ENCODE measurements around the gene PRTFDC1. TPM values are rescaled to one million over a fixed set of nuclear protein-coding genes. Genes with fewer than 3 reads are reported as not detected.

The PRTFDC1 gene
- total and polyA plus RNA-seq, 2 of the 13 experiments (the other 11 are each of a cell fraction or from before 2014, with no cell fraction given) = not detected

DNA sequence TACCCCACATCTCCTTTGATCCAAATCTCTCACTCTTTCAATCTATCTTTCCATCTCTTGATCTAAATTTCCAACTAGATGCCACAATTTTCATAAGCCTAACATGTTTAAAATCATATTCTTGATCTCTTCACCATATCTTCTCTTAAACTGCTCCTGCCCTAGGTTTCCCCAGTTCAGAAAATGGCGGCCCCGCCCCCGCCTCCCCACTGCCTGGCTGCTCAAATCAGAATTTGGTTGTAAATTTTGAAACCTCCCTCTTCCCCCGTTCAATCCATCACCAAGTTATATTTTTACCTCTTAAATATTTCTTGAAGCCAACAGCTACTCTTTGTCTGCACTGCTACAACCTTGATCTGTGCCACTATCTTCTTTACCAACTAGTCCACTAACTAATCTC lies 27.3 kb upstream of the PRTFDC1 start:
- Histone ChIP-seq H3K9me3 (ENCODE audit: low read length) (no peaks in the 10 kb centered on the region), H3K4me1 (ENCODE audit: insufficient read depth, low read length) (no peaks in the 10 kb centered on the region; the same call in 1 of the 2 replicates), H3K27ac (ENCODE audit: extremely low read length, insufficient read depth, low read length) (no peak overlapping the region), H3K36me3 (replicated peaks in 1 of 2; ENCODE audit: control insufficient read depth in 1 of 2, insufficient read depth in 2 of 2, low read length in 2 of 2) (no peaks in the 10 kb centered on the region), H4K20me1 (ENCODE audit: insufficient read depth, low read length) (no peaks in the 10 kb centered on the region), H3K79me2 (ENCODE audit: insufficient read depth, low read length) (no peaks in the 10 kb centered on the region), H3K9ac (ENCODE audit: insufficient read depth, low read depth, low read length) (no peak overlapping the region), H3K4me3 (replicated peaks in 1 of 3; ENCODE audit: insufficient read depth in 1 of 3, low read depth in 2 of 3, low read length in 3 of 3) (no peak overlapping the region), H3K4me2 (ENCODE audit: low read depth, low read length) (no peak overlapping the region), H2AFZ (ENCODE audit: low read length) (no peak overlapping the region), H3K27me3 (ENCODE audit: control insufficient read depth in 1 of 2, insufficient read depth in 2 of 2, low read length in 2 of 2) (no peaks in the 10 kb centered on the region)
- ATAC-seq (no peak), DNase-seq (ENCODE audit: low spot score) (no peak), FAIRE-seq (no peak)
- CTCF ChIA-PET (ENCODE audit: low intra/inter-chr PET ratio, low total read pairs) = no interaction called here
- POLR2A ChIA-PET = no interaction called here
- 45% methylated on average over 4 of the region's 4 CpGs for WGBS (ENCODE audit: low lambda C conversion rate)
- intact Hi-C loops (cut with micrococcal nuclease; ENCODE audit: unreplicated experiment) (no loop called here), in situ Hi-C loops (cut with HindIII; ENCODE audit: extremely low pct_ligation_motif_present, low pct_unique_long_range_greater_than_20kb) (loop anchor here (25.0 kb wide), 1 partner anchor 342 kb away; no protein-coding TSS in a partner anchor)
- TF ChIP-seq KDM3A (CRISPR knock-in tag; IDR thresholded peaks at IDR 0.05; ENCODE audit: low read depth) (no peak), MTA1 (CRISPR knock-in tag; IDR thresholded peaks at IDR 0.05; ENCODE audit: borderline replicate concordance) (no peak), FIP1L1 (IDR thresholded peaks at IDR 0.05; ENCODE audit: borderline replicate concordance, insufficient read depth, low read depth, low read length) (no peak), KAT8 (CRISPR knock-in tag; IDR thresholded peaks at IDR 0.05) (no peak), ZNF253 (CRISPR knock-in tag; IDR thresholded peaks at IDR 0.05; ENCODE audit: borderline replicate concordance) (no peak), KLF6 (CRISPR knock-in tag; IDR thresholded peaks at IDR 0.05) (no peak), ZNF468 (CRISPR knock-in tag; IDR thresholded peaks at IDR 0.05) (no peak), POLR2AphosphoS5 (IDR thresholded peaks at IDR 0.05; ENCODE audit: low read depth, low read length) (no peak)
- TF ChIP-seq, protein P1, sequence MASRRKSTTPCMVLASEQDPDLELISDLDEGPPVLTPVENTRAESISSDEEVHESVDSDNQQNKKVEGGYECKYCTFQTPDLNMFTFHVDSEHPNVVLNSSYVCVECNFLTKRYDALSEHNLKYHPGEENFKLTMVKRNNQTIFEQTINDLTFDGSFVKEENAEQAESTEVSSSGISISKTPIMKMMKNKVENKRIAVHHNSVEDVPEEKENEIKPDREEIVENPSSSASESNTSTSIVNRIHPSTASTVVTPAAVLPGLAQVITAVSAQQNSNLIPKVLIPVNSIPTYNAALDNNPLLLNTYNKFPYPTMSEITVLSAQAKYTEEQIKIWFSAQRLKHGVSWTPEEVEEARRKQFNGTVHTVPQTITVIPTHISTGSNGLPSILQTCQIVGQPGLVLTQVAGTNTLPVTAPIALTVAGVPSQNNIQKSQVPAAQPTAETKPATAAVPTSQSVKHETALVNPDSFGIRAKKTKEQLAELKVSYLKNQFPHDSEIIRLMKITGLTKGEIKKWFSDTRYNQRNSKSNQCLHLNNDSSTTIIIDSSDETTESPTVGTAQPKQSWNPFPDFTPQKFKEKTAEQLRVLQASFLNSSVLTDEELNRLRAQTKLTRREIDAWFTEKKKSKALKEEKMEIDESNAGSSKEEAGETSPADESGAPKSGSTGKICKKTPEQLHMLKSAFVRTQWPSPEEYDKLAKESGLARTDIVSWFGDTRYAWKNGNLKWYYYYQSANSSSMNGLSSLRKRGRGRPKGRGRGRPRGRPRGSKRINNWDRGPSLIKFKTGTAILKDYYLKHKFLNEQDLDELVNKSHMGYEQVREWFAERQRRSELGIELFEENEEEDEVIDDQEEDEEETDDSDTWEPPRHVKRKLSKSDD (CRISPR knock-in tag; IDR thresholded peaks at IDR 0.05; ENCODE audit: low read depth) = no peak
- no TSS peak for BruUV-seq (replicated peaks)
